Loucy (cell line): ENCODE results near the gene NTHL1.

ENCODE experiments used
- H2AFZ ChIP-seq: fragments of 200-600 bp; sonication (generic); 2 replicates; pipeline ENCODE4 v1.6.0; 2016; ENCODE audit warnings: antibody characterized with exemption, mild to moderate bottlenecking, low read length, moderate library complexity
- H3F3A ChIP-seq: fragments of 200-600 bp; 2 replicates; pipeline ENCODE4 v1.6.0; 2016; ENCODE audit warnings: antibody characterized with exemption, low read depth, mild to moderate bottlenecking
- H3K27me3 ChIP-seq: fragments of 200-600 bp; sonication (generic); 2 replicates; pipeline ENCODE4 v1.6.1; 2014; ENCODE audit warnings: low read length, mild to moderate bottlenecking; ENCODE audit not compliant: insufficient read depth, poor library complexity, severe bottlenecking
- H3K36me3 ChIP-seq: fragments of 200-600 bp; sonication (generic); 2 replicates; pipeline ENCODE4 v1.6.1; 2016; ENCODE audit warnings: low read length; ENCODE audit not compliant: insufficient read depth
- H3K4me1 ChIP-seq: fragments of 200-600 bp; sonication (generic); 2 replicates; pipeline ENCODE4 v1.5.1; 2014; ENCODE audit warnings: low read length, mild to moderate bottlenecking; ENCODE audit not compliant: insufficient read depth, poor library complexity, severe bottlenecking
- H3K4me2 ChIP-seq: fragments of 200-600 bp; sonication (generic); 2 replicates; pipeline ENCODE4 v1.6.0; 2014; ENCODE audit warnings: antibody characterized with exemption, low read length, low read depth, mild to moderate bottlenecking; ENCODE audit not compliant: poor library complexity, severe bottlenecking
- H3K4me3 ChIP-seq: fragments of 200-600 bp; sonication (generic); 2 replicates; pipeline ENCODE4 v1.5.1; 2014; ENCODE audit warnings: low read length, mild to moderate bottlenecking, mixed read lengths; ENCODE audit not compliant: poor library complexity, severe bottlenecking
- H3K79me2 ChIP-seq: fragments of 200-600 bp; sonication (generic); 2 replicates; pipeline ENCODE4 v1.6.1; 2014; ENCODE audit warnings: low read length; ENCODE audit not compliant: insufficient read depth
- H3K9ac ChIP-seq: fragments of 200-600 bp; sonication (generic); 2 replicates; pipeline ENCODE4 v1.6.0; 2014; ENCODE audit warnings: mild to moderate bottlenecking, low read depth, low read length, moderate library complexity; ENCODE audit not compliant: poor library complexity, severe bottlenecking
- H3K9me2 ChIP-seq: fragments of 200-600 bp; sonication (generic); replicated peaks from 2 replicates; pipeline ENCODE4 v1.6.1; 2016; ENCODE audit warnings: low read depth, low read length, mixed read lengths
- H3K9me3 ChIP-seq: fragments of 200-600 bp; sonication (generic); 2 replicates; pipeline ENCODE4 v1.6.1; 2014; ENCODE audit warnings: mild to moderate bottlenecking, antibody characterized with exemption, low read length, low read depth; ENCODE audit not compliant: insufficient read depth
- H4K20me1 ChIP-seq: fragments of 200-600 bp; sonication (generic); 2 replicates; pipeline ENCODE4 v1.6.0; 2014; ENCODE audit warnings: antibody characterized with exemption, low read length, mild to moderate bottlenecking; ENCODE audit not compliant: insufficient read depth, poor library complexity, severe bottlenecking
- CTCF ChIP-seq: fragments of 200-600 bp; sonication (generic); conservative IDR thresholded peaks from 2 replicates; pipeline ENCODE4 v1.5.1; 2014; ENCODE audit warnings: mild to moderate bottlenecking, antibody characterized with exemption, low read length
- EZH2phosphoT487 ChIP-seq: fragments of 200-600 bp; IDR thresholded peaks from 2 replicates; pipeline ENCODE4 v1.6.1; 2018; ENCODE audit warnings: antibody characterized with exemption, mild to moderate bottlenecking, moderate library complexity, borderline replicate concordance

Gene NTHL1

DNA sequence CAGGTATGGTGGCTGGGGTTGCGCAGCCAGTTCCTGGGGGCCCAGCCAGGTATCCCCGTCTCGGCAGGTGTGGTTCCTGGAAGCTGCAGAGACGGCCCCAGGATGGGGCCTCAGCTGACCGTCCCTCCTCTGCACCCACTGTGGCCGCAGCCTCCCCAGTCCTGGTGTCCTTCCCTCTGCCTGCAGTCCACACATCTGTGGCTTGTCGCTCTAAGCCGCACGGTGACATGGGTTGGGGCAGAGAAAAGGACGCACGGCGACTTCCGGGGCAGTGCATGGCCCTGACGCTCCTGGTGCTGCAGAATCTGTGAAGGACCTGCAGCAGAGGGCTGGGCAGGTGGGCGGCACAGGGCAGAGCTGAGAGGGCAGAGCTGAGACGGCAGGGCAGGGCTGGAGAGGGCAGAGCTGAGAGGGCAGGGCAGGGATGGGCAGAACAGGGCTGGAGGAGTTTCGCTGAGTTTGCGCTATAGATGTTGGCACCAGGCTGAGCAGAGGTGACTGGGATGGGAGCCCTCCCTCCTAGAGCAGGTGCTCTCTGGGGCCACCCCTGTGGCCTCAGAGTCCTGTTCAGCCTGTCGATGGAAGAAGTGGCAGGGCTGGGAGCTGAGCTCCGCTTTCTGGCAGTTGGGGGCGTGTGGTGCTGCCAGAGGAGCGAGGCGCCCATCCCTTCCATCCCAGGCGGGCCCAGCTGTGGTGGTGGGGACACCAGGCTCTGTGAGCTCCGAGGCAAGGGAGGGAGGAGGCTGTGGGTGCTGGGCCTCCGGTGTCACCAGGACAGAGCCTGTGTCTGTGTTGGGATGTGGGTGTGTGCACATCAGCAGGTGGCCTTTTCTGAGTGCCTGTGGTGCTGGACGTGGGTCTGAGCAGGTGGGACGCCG lies 23.2 kb upstream of the NTHL1 start:
- Histone ChIP-seq H3K4me1 (no peaks in the 10 kb centered on the region), H3K36me3 (no peaks in the 10 kb centered on the region), H4K20me1 (no peaks in the 10 kb centered on the region), H3K9ac (no peak overlapping the region), H3K79me2 (no peaks in the 10 kb centered on the region), H3K9me3 (no peaks in the 10 kb centered on the region), H3K4me3 (no peak overlapping the region), H3K9me2 (no peaks in the 10 kb centered on the region), H3K27me3 (no peaks in the 10 kb centered on the region), H3F3A (no peaks in the 10 kb centered on the region), H2AFZ (no peak overlapping the region), H3K4me2 (no peak overlapping the region)
- TF ChIP-seq CTCF: no peak

DNA sequence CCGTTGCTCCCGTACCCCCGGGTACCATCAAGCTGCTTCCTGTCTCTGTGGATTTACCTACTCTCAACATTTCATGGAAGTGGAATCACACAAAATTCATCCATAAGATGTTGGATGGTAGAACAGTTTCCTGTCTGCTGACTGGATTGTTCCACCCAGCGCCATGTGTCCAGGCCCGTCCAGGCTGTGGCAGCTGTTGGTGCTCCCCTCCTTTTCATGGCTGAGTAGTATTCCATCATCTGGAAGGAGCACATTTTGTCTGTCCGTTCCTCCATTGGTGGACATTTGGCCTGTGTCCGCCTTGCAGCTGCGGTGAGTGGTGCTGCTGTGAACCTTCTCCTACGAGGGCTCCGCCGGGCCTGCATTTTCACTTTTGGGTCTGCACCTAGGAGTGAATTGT lies 18.5 kb upstream of the NTHL1 start:
- no peaks in the 10 kb centered on the region for H4K20me1 ChIP-seq
- H3K9me3 ChIP-seq: no peaks in the 10 kb centered on the region
- no peaks in the 10 kb centered on the region for H3K9me2 ChIP-seq
- no peaks in the 10 kb centered on the region for H3K36me3 ChIP-seq
- no peaks in the 10 kb centered on the region for H3F3A ChIP-seq
- no peak for TF ChIP-seq EZH2phosphoT487
- no peak for TF ChIP-seq CTCF
- no peak overlapping the region for H3K4me3 ChIP-seq
- H2AFZ ChIP-seq: no peak overlapping the region
- H3K27me3 ChIP-seq: no peaks in the 10 kb centered on the region
- H3K79me2 ChIP-seq: no peaks in the 10 kb centered on the region
- H3K9ac ChIP-seq: no peak overlapping the region
- H3K4me2 ChIP-seq: no peak overlapping the region
- H3K4me1 ChIP-seq: no peaks in the 10 kb centered on the region

GRCh38 chr16:2064368-2064945 lies 16.8 kb upstream of the NTHL1 start:
- Histone ChIP-seq H3K4me2 (no peak overlapping the region), H2AFZ (no peak overlapping the region), H3K4me1 (no peaks in the 10 kb centered on the region), H3K36me3 (no peaks in the 10 kb centered on the region), H3K79me2 (no peaks in the 10 kb centered on the region), H3K9me2 (no peaks in the 10 kb centered on the region), H3K27me3 (no peaks in the 10 kb centered on the region), H4K20me1 (no peaks in the 10 kb centered on the region), H3K4me3 (no peak overlapping the region), H3F3A (no peaks in the 10 kb centered on the region), H3K9me3 (no peaks in the 10 kb centered on the region), H3K9ac (no peak overlapping the region)
- TF ChIP-seq CTCF (no peak), EZH2phosphoT487 (no peak)
